ENCODE results near the gene DDX1.

DNA sequence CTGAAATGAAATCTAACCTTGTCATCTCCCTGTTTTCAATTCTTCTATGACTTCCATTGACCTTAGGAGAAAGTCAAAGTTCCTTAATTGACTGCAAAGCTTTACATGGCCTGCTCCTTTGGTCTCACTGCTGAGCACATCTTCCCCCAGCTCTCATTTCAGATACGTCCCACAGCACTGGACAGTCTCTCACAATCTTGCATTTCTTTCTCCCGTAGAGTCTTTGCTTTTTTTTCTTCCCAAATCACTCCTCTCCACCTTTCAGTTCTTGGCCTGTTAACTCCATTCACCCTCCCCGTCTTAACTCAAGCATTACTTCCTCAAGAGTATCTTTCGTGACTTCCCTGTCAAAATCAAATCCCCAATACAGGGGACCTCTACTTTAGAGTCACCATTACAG is 67.2 kb downstream of the DDX1 start:
- TF ChIP-seq, protein P1, sequence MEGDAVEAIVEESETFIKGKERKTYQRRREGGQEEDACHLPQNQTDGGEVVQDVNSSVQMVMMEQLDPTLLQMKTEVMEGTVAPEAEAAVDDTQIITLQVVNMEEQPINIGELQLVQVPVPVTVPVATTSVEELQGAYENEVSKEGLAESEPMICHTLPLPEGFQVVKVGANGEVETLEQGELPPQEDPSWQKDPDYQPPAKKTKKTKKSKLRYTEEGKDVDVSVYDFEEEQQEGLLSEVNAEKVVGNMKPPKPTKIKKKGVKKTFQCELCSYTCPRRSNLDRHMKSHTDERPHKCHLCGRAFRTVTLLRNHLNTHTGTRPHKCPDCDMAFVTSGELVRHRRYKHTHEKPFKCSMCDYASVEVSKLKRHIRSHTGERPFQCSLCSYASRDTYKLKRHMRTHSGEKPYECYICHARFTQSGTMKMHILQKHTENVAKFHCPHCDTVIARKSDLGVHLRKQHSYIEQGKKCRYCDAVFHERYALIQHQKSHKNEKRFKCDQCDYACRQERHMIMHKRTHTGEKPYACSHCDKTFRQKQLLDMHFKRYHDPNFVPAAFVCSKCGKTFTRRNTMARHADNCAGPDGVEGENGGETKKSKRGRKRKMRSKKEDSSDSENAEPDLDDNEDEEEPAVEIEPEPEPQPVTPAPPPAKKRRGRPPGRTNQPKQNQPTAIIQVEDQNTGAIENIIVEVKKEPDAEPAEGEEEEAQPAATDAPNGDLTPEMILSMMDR (IDR thresholded peaks at IDR 0.05) = no peak
- no peak for TF ChIP-seq POLR2A (IDR thresholded peaks at IDR 0.05)

Measured in uterus (tissue), 2 donors.